ENCODE results near the gene TBKBP1.

The TBKBP1 gene

DNA sequence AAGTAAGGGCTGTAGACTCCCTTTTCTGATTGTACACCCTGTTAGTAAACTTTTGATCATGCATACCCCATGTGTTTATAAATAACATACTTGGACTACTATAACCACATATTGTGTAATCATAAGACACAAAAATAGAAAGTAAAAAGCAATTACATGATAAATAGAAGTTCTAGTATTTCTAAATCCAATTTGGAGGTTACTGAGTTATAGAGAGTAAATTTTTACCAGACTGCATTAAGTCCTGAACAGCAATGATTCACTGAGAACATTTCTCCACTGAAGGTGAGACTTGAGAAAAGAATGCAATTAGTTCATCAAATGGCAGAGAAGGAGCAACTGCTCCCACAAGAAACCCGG is 7.7 kb upstream of the TBKBP1 start:
- Histone ChIP-seq H3K27ac (no peak overlapping the region), H3K36me3 (peaks cover 21 to 47% (median 22%) of the 10 kb centered on the region in 3 donors), H3K9me3 (no peaks in the 10 kb centered on the region), H3K4me1 (no peaks in the 10 kb centered on the region), H3K27me3 (no peaks in the 10 kb centered on the region), H3K4me3 (no peak overlapping the region)
- TF ChIP-seq, protein P1, sequence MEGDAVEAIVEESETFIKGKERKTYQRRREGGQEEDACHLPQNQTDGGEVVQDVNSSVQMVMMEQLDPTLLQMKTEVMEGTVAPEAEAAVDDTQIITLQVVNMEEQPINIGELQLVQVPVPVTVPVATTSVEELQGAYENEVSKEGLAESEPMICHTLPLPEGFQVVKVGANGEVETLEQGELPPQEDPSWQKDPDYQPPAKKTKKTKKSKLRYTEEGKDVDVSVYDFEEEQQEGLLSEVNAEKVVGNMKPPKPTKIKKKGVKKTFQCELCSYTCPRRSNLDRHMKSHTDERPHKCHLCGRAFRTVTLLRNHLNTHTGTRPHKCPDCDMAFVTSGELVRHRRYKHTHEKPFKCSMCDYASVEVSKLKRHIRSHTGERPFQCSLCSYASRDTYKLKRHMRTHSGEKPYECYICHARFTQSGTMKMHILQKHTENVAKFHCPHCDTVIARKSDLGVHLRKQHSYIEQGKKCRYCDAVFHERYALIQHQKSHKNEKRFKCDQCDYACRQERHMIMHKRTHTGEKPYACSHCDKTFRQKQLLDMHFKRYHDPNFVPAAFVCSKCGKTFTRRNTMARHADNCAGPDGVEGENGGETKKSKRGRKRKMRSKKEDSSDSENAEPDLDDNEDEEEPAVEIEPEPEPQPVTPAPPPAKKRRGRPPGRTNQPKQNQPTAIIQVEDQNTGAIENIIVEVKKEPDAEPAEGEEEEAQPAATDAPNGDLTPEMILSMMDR (IDR thresholded peaks at IDR 0.05), result no peak
- DNase-seq, result no peak
- intact Hi-C loops (cut with DNase I; ENCODE audit: low total_unique reads), result no loop called here

DNA sequence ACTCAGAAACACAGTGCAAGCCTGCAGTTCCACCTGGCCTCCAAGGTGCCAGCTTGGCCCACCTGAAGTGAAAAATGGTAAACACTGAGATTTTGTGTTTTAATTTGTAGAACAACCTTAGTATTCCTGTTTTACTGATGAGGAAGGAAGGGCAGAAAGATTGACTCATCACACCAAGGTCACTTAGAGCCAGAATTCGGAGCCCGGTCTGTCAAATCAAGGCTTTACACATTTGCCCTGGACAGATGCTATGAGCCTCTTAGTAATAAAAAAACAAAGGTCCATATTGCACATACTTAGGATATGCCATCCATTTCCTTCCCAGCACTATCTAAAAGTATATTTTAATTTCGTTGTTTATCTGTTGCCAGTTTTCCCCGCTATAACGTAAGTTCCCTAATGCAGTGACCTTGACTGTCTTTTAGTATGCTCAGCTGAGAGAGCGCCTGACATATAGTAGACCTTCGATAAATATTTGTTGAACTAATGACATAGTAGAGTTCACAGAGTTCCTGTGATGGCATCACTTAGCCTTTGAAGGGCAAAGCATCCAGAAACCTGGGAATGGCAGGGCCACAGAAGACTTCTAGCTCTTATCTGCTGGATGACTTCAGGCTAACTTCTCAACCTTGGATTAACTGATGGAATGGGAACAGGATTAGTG is 7.2 kb upstream of the TBKBP1 start:
- no peaks in the 10 kb centered on the region for H3K9me3 ChIP-seq
- H3K4me1 ChIP-seq, result no peaks in the 10 kb centered on the region
- intact Hi-C loops (cut with DNase I; ENCODE audit: low total_unique reads), result no loop called here
- TF ChIP-seq, protein P1 (IDR thresholded peaks at IDR 0.05), result no peak
- no peaks in the 10 kb centered on the region for H3K27me3 ChIP-seq
- H3K36me3 ChIP-seq, result peaks cover 17 to 42% (median 17%) of the 10 kb centered on the region in 3 donors
- no peak for DNase-seq
- no peak overlapping the region for H3K27ac ChIP-seq
- no peak overlapping the region for H3K4me3 ChIP-seq

DNA sequence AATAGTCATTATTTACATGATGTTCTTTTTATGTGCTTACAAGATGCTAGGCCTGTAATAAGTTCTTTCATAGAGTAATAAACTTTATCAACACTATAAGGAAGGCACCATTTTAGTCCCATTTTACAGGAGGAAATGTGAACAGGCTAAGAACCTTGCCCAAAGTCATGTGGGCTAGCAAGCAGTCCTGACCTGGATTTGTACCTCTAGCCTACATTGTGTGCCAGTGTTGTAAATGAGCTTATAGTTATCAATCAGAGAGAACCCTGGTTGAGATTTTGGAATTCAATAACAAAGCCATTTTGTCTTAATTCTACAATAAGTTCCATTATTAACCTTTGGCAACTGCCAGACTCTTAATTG is 6.7 kb upstream of the TBKBP1 start:
- H3K27me3 ChIP-seq, result no peaks in the 10 kb centered on the region
- H3K27ac ChIP-seq, result no peak overlapping the region
- no peak for DNase-seq
- TF ChIP-seq, protein P1 (IDR thresholded peaks at IDR 0.05), result no peak
- H3K9me3 ChIP-seq, result no peaks in the 10 kb centered on the region
- H3K4me1 ChIP-seq, result no peaks in the 10 kb centered on the region
- H3K36me3 ChIP-seq, result peaks cover 12 to 37% (median 12%) of the 10 kb centered on the region in 3 donors
- intact Hi-C loops (cut with DNase I; ENCODE audit: low total_unique reads), result no loop called here
- no peak overlapping the region for H3K4me3 ChIP-seq

DNA sequence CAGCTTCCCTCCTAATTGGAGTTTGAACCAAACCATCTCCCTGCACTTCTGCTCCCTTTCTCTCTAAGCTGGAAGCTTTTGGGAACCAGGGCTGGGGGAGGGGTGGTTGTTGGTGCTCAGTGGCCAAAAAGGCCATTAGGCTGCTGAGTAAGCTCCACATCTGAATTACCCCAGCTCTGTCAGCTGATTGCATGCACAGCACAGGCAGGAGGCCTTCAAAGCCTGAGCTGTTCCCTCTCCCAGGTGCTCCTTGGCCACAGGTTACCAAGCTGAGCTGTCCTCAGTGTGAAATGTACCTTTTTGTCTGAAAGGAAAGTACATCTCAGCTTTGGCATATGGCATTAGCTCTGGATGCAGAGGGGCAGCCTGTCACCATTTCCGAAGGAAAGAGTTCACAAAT is 6.2 kb upstream of the TBKBP1 start:
- no peak for DNase-seq
- no peak overlapping the region for H3K4me3 ChIP-seq

DNA sequence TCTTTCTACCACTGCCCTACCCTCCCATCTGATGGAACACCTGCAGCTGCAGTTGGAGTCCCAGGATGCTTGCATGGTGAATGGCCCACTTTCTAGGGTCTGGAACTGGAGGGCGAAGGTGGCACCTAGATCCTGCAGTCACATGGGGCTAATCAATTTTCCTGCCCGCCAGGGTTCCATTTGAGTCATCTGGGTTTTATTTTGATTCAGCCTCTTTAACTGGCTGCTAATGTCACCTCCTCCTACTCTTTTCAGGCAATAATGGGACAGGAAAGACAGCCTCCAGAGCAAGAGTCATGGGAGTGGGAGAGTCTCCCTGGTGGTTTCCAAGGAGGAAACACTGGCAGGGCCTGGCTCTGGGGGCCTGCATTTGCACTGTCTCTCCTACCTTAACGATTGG is 3.8 kb upstream of the TBKBP1 start:
- intact Hi-C loops (cut with DNase I; ENCODE audit: low total_unique reads), result loop anchor here (10.0 kb wide), 1 partner anchor 415 kb away; the partner anchor contains the start of genes CBX1 and SNX11
- no peaks in the 10 kb centered on the region for H3K9me3 ChIP-seq
- TF ChIP-seq, protein P1 (IDR thresholded peaks at IDR 0.05), result no peak

More for the DNA sequence above, 6.2 kb upstream of the TBKBP1 start:
- intact Hi-C loops (cut with DNase I; ENCODE audit: low total_unique reads), result no loop called here
- Histone ChIP-seq H3K27me3 (no peaks in the 10 kb centered on the region), H3K9me3 (no peaks in the 10 kb centered on the region), H3K4me1 (peaks cover 0 to 3% (median under 1%) of the 10 kb centered on the region in 4 donors), H3K36me3 (peaks cover 7 to 32% (median 8%) of the 10 kb centered on the region in 3 donors), H3K27ac (no peak overlapping the region)
- TF ChIP-seq, protein P1 (IDR thresholded peaks at IDR 0.05), result no peak

More for the DNA sequence above, 3.8 kb upstream of the TBKBP1 start:
- no peak overlapping the region for H3K27ac ChIP-seq
- H3K27me3 ChIP-seq, result no peaks in the 10 kb centered on the region
- peaks cover 0 to 23% (median 10%) of the 10 kb centered on the region in 4 donors for H3K4me1 ChIP-seq
- H3K36me3 ChIP-seq, result peaks cover 0 to 16% (median 2%) of the 10 kb centered on the region in 3 donors
- H3K4me3 ChIP-seq, result no peak overlapping the region
- peak in 1 of 2 donors; percentile 20 for DNase-seq

Measured in tibial artery (tissue), 4 donors.